Neuronal stem cell (in vitro differentiated cells): ENCODE measurements around the gene TBXA2R.
"Not testable (repeated sequence)": the region's sequence is repeated elsewhere in the genome, so short reads cannot be mapped to it uniquely, and the experiment has no call there.

ENCODE experiments used
- DNase-seq: peaks from one replicate; pipeline ENCODE4 v3.0.0-alpha.2; 2013; ENCODE audit warnings: low spot score
- H2AFZ ChIP-seq: one replicate; pipeline ENCODE4 v1.6.1; 2013; ENCODE audit warnings: mild to moderate bottlenecking, low read length, inconsistent platforms
- H2AK5ac ChIP-seq: 2 replicates; pipeline ENCODE4 v1.6.1; 2013; ENCODE audit warnings: low read depth, mild to moderate bottlenecking, inconsistent platforms, low read length, moderate library complexity, mixed read lengths
- H2BK120ac ChIP-seq: 2 replicates; pipeline ENCODE4 v1.6.1; 2013; ENCODE audit warnings: low read depth, mild to moderate bottlenecking, inconsistent platforms, low read length, moderate library complexity, mixed read lengths
- H2BK12ac ChIP-seq: one replicate; pipeline ENCODE4 v1.6.1; 2013; ENCODE audit warnings: low read length, inconsistent platforms
- H2BK15ac ChIP-seq: 2 replicates; pipeline ENCODE4 v1.6.1; 2013; ENCODE audit warnings: mild to moderate bottlenecking, low read length, inconsistent platforms, mixed read lengths
- H2BK5ac ChIP-seq: one replicate; pipeline ENCODE4 v1.6.1; 2013; ENCODE audit warnings: inconsistent platforms, mild to moderate bottlenecking, low read length, moderate library complexity
- H3K14ac ChIP-seq: one replicate; pipeline ENCODE4 v1.6.1; 2013; ENCODE audit warnings: low read length, inconsistent platforms
- H3K18ac ChIP-seq: 2 replicates; pipeline ENCODE4 v1.6.1; 2013; ENCODE audit warnings: low read length, inconsistent platforms
- H3K23ac ChIP-seq: 2 replicates; pipeline ENCODE4 v1.6.1; 2013; ENCODE audit warnings: low read depth, mild to moderate bottlenecking, mixed read lengths, low read length, inconsistent platforms; ENCODE audit not compliant: poor library complexity
- H3K27ac ChIP-seq: replicated peaks from 3 replicates; pipeline ENCODE4 v1.5.1; 2013; ENCODE audit warnings: low read length, inconsistent platforms
- H3K27me3 ChIP-seq, 3 experiments: 2 replicates each; pipeline ENCODE4 v1.6.1; 2013; ENCODE audit warnings: low read length in 3 of 3, mild to moderate bottlenecking in 2 of 3, inconsistent platforms in 1 of 3, low read depth in 1 of 3, mixed read lengths in 1 of 3, moderate library complexity in 1 of 3; ENCODE audit not compliant: control insufficient read depth in 3 of 3, insufficient read depth in 3 of 3
- H3K36me3 ChIP-seq, 2 donors: replicated peaks in 1 of 2; 2 replicates each; pipeline ENCODE4 v1.6.1; 2013; ENCODE audit warnings: low read length in 2 of 2; ENCODE audit not compliant: control insufficient read depth in 2 of 2, insufficient read depth in 2 of 2
- H3K4ac ChIP-seq: 2 replicates; pipeline ENCODE4 v1.6.1; 2013; ENCODE audit warnings: inconsistent platforms, mild to moderate bottlenecking, low read length, moderate library complexity
- H3K4me1 ChIP-seq, 2 donors: 1 replicate in 1 of 2; 2 replicates in 1 of 2; pipeline ENCODE4 v1.6.1; 2013; ENCODE audit warnings: low read length in 2 of 2, low read depth in 1 of 2; ENCODE audit not compliant: control insufficient read depth in 2 of 2, insufficient read depth in 1 of 2
- H3K4me2 ChIP-seq: one replicate; pipeline ENCODE4 v1.6.1; 2013; ENCODE audit warnings: mild to moderate bottlenecking, low read length, inconsistent platforms; ENCODE audit not compliant: insufficient read depth, poor library complexity, severe bottlenecking
- H3K4me3 ChIP-seq, 2 donors: 2 replicates each; pipeline ENCODE4 v1.5.1; 2013; ENCODE audit warnings: low read length in 2 of 2, mild to moderate bottlenecking in 2 of 2, inconsistent platforms in 1 of 2, moderate library complexity in 1 of 2
- H3K79me1 ChIP-seq: one replicate; pipeline ENCODE4 v1.6.1; 2013; ENCODE audit warnings: low read depth, mild to moderate bottlenecking, inconsistent platforms, low read length, moderate library complexity
- H3K9ac ChIP-seq: one replicate; pipeline ENCODE4 v1.6.1; 2013; ENCODE audit warnings: mild to moderate bottlenecking, low read depth, low read length, inconsistent platforms; ENCODE audit not compliant: poor library complexity
- H3K9me3 ChIP-seq, 2 donors: replicated peaks in 1 of 2; 2 replicates each; pipeline versions ENCODE3 to v1.6.1; 2013; ENCODE audit warnings: low read length in 2 of 2, mild to moderate bottlenecking in 2 of 2, inconsistent platforms in 1 of 2, low read depth in 1 of 2, mixed read lengths in 1 of 2, moderate library complexity in 1 of 2; ENCODE audit not compliant: control insufficient read depth in 2 of 2, insufficient read depth in 1 of 2
- H4K8ac ChIP-seq: one replicate; pipeline ENCODE4 v1.6.1; 2013; ENCODE audit warnings: low read depth, mild to moderate bottlenecking, inconsistent platforms, low read length, moderate library complexity
- H4K91ac ChIP-seq: one replicate; pipeline ENCODE4 v1.6.1; 2013; ENCODE audit warnings: low read length, low read depth, mild to moderate bottlenecking, inconsistent platforms; ENCODE audit not compliant: poor library complexity
- WGBS, 2 donors: extraction: QIAGEN DNeasy Blood & Tissue Kit; methylation state at CpG; one replicate each; pipeline ENCODE4 v1.1.7; 2013; ENCODE audit warnings: missing lambda C conversion rate in 2 of 2, mixed read lengths in 1 of 2; ENCODE audit not compliant: insufficient read length in 2 of 2, insufficient replicate concordance in 1 of 2; ENCODE audit errors: extremely low coverage in 2 of 2; 5-methylcytosine and 5-hydroxymethylcytosine counted together

Gene TBXA2R

GRCh38 chr19:3572132-3572854, 34.4 kb downstream of the TBXA2R start:
- no peak overlapping the region for H3K9ac ChIP-seq
- peaks cover 0 to 9% (median 0%) of the 10 kb centered on the region in 3 experiments for H3K27me3 ChIP-seq
- no peak overlapping the region for H4K8ac ChIP-seq
- peak overlapping the region; percentile 58 for H3K4me2 ChIP-seq
- H2BK5ac ChIP-seq, result no peak overlapping the region
- peak overlapping the region; percentile 96 for H2AFZ ChIP-seq
- peak; percentile 100 for DNase-seq
- H3K9me3 ChIP-seq, result no peaks in the 10 kb centered on the region
- no peak overlapping the region for H2BK120ac ChIP-seq
- H3K4me1 ChIP-seq, result peaks cover 5 to 17% of the 10 kb centered on the region in 2 donors
- peak overlapping the region; percentile 20 for H3K18ac ChIP-seq
- H2BK15ac ChIP-seq, result no peak overlapping the region
- H4K91ac ChIP-seq, result no peak overlapping the region
- H3K14ac ChIP-seq, result no peak overlapping the region
- no CpG with 5 or more reads among the region's 48 CpGs for WGBS, 2 donors
- no peak overlapping the region for H2AK5ac ChIP-seq
- no peak overlapping the region for H2BK12ac ChIP-seq
- peaks cover 3% of the 10 kb centered on the region for H3K79me1 ChIP-seq
- peaks cover 9 to 19% of the 10 kb centered on the region in 2 donors for H3K36me3 ChIP-seq
- no peak overlapping the region for H3K4ac ChIP-seq
- H3K27ac ChIP-seq, result peak overlapping the region; percentile 42
- no peak overlapping the region for H3K23ac ChIP-seq
- peak overlapping the region; percentile 70 to 94 for H3K4me3 ChIP-seq

GRCh38 chr19:3570606-3571011, 36.1 kb downstream of the TBXA2R start:
- Histone ChIP-seq H3K9ac (no peak overlapping the region), H3K27ac (no peak overlapping the region), H4K8ac (no peak overlapping the region), H3K4me1 (peaks cover 5 to 8% of the 10 kb centered on the region in 2 donors), H3K9me3 (no peaks in the 10 kb centered on the region), H3K79me1 (peaks cover 3% of the 10 kb centered on the region), H2BK15ac (no peak overlapping the region), H3K4me2 (no peak overlapping the region), H2BK120ac (no peak overlapping the region), H3K18ac (no peak overlapping the region), H3K14ac (no peak overlapping the region), H2AFZ (no peak overlapping the region), H4K91ac (no peak overlapping the region), H3K36me3 (peaks cover 9% of the 10 kb centered on the region in 2 donors), H3K23ac (no peak overlapping the region), H2AK5ac (peak overlapping the region; percentile 68), H2BK12ac (no peak overlapping the region), H3K4me3 (no peak overlapping the region), H3K27me3 (no peaks in the 10 kb centered on the region), H3K4ac (no peak overlapping the region), H2BK5ac (no peak overlapping the region)
- no peak for DNase-seq
- WGBS, 2 donors, result no CpG with 5 or more reads among the region's 7 CpGs

GRCh38 chr19:3570042-3570441, 36.6 kb downstream of the TBXA2R start:
- not testable (repeated sequence) for DNase-seq, H3K18ac ChIP-seq, H3K14ac ChIP-seq, H2AFZ ChIP-seq, H3K36me3 ChIP-seq, H2BK12ac ChIP-seq, H3K79me1 ChIP-seq, H3K9me3 ChIP-seq, H3K4me1 ChIP-seq, H3K23ac ChIP-seq, H3K27me3 ChIP-seq, H4K8ac ChIP-seq, H2AK5ac ChIP-seq, H3K4me3 ChIP-seq, H2BK120ac ChIP-seq, H3K27ac ChIP-seq, H3K4me2 ChIP-seq, H3K9ac ChIP-seq, H2BK5ac ChIP-seq, H3K4ac ChIP-seq, H2BK15ac ChIP-seq, H4K91ac ChIP-seq
- WGBS, 2 donors, result no CpG with 5 or more reads among the region's 11 CpGs

- Histone ChIP-seq H3K27ac (no peak overlapping the region), H3K79me1 (peaks cover 3% of the 10 kb centered on the region), H3K14ac (no peak overlapping the region), H3K36me3 (no peaks in the 10 kb centered on the region), H3K9ac (no peak overlapping the region), H2AK5ac (peak overlapping the region; percentile 47), H4K91ac (no peak overlapping the region), H2BK120ac (no peak overlapping the region), H2BK12ac (no peak overlapping the region), H3K4me3 (no peak overlapping the region), H3K23ac (no peak overlapping the region), H2AFZ (no peak overlapping the region), H3K9me3 (peaks cover 0 to 2% of the 10 kb centered on the region in 2 donors), H3K4me2 (no peak overlapping the region), H3K4me1 (no peaks in the 10 kb centered on the region), H3K27me3 (no peaks in the 10 kb centered on the region), H4K8ac (no peak overlapping the region), H3K18ac (no peak overlapping the region), H2BK15ac (no peak overlapping the region), H3K4ac (no peak overlapping the region), H2BK5ac (no peak overlapping the region)
- WGBS, 2 donors, result no CpG with 5 or more reads among the region's 19 CpGs
- DNase-seq, result no peak
Observed at GRCh38 chr19:3565139-3565538, 41.5 kb downstream of the TBXA2R start.
